Lower leg skin (tissue), 3 donors: Measurements from ENCODE around the gene SPRED2.

Experiments
- CTCF ChIP-seq, 3 donors: fragments of 450-650 bp; IDR thresholded peaks; one replicate each; pipeline ENCODE4 v1.5.1; 2016; ENCODE audit warnings: antibody characterized with exemption in 3 of 3, mild to moderate bottlenecking in 3 of 3, moderate library complexity in 2 of 3
- POLR2A ChIP-seq, 2 donors: fragments of 450-650 bp; IDR thresholded peaks; one replicate each; pipeline ENCODE4 v1.6.1; 2016 to 2017; ENCODE audit warnings: antibody characterized with exemption in 2 of 2, mild to moderate bottlenecking in 1 of 2, moderate library complexity in 1 of 2

- no peak for TF ChIP-seq CTCF (IDR thresholded peaks at IDR 0.05)
- TF ChIP-seq POLR2A (IDR thresholded peaks at IDR 0.05), result no peak
Measured at GRCh38 chr2:65382776-65383357, 49.5 kb downstream of the SPRED2 start.
